HS-27A (cell line): ENCODE results near the gene PXN.

Experiments
- DNase-seq: peaks from one replicate; pipeline ENCODE4 v3.0.0-alpha.2; 2012; ENCODE audit warnings: low read depth, missing footprints

The PXN gene

DNA sequence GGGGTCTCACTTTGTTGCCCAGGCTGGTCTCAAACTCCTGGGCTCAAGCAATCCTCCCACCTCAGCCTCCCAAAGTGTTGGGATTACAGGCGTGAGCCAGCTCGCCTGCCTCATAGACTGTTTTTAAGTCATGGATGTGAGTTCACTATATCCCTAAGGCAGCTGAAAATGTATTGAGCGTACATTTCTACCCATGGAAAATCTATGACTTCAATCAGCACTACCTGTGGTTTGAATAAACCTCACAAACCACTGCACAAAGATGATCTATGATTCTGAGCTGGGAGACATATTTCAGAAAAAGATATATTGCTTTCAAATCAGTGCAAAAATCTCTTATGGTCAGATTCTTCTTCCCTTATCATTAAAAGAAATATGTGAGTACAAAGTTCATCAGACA, 93.5 kb downstream of the PXN start:
- DNase-seq = no peak

DNA sequence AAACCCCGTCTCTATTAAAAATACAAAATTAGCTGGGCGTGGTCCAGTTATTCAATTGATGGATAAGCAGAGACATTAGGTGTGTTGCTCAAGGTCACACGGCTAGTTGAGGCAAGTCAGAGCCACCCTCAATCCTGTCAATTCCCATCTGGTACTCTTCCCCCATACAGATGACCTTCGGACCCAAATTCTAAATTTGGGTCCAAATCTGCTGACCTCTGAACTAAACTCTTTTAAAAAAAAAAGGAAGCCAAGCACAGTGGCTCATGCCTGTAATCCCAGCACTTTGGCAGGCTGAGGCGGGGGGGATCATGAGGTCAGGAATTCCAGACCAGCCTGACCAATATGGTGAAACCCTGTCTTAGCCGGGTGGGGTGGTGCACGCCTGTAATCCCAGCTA, 94.9 kb downstream of the PXN start:
- no peak for DNase-seq

DNA sequence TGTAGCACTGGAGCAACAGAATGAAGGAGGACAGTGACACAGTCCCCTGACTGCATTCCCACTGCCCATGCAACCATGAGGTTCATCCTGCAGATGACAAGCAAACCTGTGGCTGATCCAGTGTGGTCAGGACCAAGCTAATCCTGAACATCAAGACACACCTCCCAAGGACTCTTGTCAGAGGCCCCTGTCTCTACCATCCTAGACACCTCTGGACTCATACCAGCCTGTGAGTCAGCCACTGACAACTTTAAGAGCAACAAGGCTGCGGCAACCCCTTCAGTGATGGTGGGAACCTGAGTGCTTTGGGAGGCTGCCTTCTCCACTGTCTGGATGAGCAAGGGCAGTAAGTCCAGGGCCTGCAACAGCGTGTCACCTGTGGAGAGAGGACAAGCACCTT, 95.6 kb downstream of the PXN start:
- no peak for DNase-seq

DNA sequence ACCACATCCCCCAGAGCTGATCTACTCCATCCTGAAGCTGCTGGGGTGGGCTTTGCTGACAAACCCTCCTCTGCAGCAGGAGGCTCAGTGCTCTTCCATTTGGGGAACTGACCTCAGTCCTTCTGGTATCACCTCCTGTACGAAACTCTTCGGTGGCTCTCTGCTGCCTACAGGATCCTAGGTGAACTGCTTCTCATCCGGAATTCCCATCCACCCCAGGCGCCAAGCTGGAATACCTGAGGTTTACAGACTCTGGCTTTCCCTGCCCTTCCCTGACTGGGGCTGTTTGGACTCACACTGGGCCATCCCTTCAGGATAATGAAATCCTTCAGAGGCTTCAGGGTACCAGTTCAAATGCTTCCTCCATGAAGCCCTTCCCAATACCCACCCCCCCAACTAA, 97.2 kb downstream of the PXN start:
- no peak for DNase-seq

DNA sequence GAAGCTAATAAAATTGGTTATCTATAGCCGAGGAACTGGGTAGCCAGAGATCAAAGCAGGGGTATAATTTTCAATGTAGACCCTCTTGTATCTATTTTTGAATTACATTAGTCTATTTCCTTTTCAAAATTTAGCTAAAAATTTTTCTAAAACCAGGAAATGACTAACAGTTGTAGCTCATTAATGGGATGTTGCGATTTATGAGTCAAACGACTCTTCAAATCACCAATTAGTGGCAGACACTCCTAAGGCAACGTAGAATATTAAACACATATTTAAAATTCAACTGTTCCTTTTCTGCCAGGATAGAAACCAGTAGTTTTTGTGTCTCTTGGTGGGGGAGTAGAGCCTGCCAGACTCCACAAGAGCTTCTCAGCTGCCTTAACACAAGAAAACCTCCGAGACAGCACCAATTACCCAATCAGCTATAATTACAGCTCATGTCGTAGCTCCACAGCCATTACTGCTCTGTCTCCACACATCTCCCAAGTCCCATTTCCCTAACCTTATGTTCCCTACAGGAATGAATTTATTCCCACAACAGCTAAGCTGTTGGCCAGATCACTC, 97.9 kb downstream of the PXN start:
- no peak for DNase-seq

DNA sequence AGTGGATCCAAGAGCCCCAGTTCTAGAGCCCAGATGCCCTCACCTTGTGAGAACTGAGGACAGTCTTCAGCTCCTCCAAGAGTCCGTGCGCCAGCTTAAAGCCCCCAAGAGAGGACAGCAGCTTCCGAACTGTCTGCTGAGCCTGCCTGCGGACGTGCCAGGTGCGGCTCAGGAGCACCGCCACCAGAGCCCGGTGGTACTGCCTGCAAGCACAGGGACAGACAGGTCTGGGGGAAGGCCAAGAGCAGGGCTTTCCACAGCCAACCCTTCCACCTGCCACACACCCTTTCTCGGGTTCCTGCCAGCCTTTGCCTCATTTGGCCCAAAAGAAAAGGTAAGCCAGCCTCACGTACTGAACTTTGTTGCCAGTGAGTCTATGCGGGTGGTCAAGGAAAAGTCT, 101.2 kb downstream of the PXN start:
- DNase-seq = no peak

DNA sequence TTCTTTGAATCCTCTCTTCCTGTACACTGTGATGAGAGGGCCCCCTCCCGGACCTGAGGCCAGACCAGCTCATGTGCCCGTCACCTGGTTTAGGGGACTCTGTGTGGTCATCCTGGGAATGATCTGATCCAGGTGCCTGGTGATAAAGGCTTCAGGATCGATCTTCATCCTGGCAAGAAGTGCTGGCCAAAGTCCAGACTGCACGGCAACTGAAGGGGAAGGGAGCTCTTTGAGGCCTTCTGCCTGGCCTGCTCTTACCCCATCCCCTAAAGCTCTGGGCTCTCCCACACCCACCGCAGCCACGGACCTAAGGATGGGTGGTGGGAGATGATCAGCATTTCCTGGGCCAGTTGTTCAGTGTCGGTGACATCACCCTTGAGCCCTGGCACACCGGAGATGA, 102.8 kb downstream of the PXN start:
- DNase-seq = no peak

DNA sequence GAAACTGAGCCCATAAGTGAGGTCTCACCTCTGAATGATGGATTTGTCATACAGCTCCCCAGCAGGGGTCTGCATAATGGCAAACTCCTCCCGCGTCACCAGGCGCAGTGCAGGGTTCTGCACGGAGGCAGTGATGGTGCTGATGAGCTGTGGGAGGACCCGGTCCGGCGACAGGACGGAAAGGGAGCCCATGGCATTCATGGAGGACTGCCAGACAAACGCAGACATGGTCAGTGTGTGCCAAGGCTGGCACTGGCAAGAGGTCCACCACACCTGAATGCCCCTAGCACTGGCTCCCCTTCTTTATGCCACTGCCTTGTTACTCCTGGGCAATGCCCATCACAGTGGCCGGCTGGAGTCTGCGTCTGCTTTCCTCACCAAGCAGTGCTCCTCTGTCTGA, 103.7 kb downstream of the PXN start:
- no peak for DNase-seq
